Activated CD4-positive, alpha-beta T cell treated with anti-CD3 and anti-CD28 coated beads, Interleukin-2, amount 50 U/mL, for 1 hour (primary cell): ENCODE data around the gene ACCSL.

ENCODE experiments used
- DNase-seq: peaks from one replicate; pipeline ENCODE4 v3.0.0-alpha.2; 2020

ACCSL gene

GRCh38 chr11:44101098-44101497 lies 53.3 kb downstream of the ACCSL start:
- DNase-seq: no peak

- DNase-seq: no peak
Observed at GRCh38 chr11:44104481-44105294, 56.9 kb downstream of the ACCSL start.

- DNase-seq: no peak
Observed at GRCh38 chr11:44108260-44108659, 60.5 kb downstream of the ACCSL start.
